PFSK-1 (cell line): ENCODE results near the gene TIMMDC1.

ENCODE experiments used
- POLR2AphosphoS5 ChIP-seq: IDR thresholded peaks from 2 replicates; pipeline ENCODE4 v1.6.1; 2012; ENCODE audit warnings: low read depth, mild to moderate bottlenecking, control low read depth, low read length, moderate library complexity
- TAF1 ChIP-seq: IDR thresholded peaks from 2 replicates; pipeline ENCODE4 v1.6.1; 2012; ENCODE audit warnings: low read length, control low read depth, borderline replicate concordance; ENCODE audit not compliant: insufficient read depth
- TF ChIP-seq, protein P1 (sequence below), 2 experiments: IDR thresholded peaks; 2 replicates each; pipeline versions ENCODE4 v1.6.1 to v1.8.0; 2011 to 2012; ENCODE audit warnings: low read depth in 2 of 2, low read length in 2 of 2, control low read depth in 1 of 2, inconsistent platforms in 1 of 2, mild to moderate bottlenecking in 1 of 2, moderate library complexity in 1 of 2; ENCODE audit not compliant: insufficient read depth in 1 of 2

DNA sequence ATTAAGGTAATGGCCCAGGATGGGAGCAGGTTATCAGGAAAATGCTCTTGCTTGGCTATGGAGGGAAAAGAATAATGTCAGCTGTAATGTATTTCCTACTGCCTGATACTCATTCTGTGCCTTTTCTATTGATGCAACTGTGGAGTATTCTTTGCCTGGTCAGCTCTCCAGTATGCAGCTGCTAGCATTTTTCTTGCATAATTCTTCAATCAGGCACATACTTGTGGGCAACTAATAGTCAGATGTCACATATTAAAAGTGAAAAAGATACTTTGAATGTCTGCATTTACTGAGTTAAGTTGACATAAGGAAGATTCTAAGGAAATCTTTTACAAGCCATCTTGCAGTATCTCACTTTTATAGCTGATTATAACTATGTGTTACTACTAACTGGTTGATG lies 31.5 kb downstream of the TIMMDC1 start:
- TF ChIP-seq POLR2AphosphoS5 = no peak
- TF ChIP-seq, protein P1, sequence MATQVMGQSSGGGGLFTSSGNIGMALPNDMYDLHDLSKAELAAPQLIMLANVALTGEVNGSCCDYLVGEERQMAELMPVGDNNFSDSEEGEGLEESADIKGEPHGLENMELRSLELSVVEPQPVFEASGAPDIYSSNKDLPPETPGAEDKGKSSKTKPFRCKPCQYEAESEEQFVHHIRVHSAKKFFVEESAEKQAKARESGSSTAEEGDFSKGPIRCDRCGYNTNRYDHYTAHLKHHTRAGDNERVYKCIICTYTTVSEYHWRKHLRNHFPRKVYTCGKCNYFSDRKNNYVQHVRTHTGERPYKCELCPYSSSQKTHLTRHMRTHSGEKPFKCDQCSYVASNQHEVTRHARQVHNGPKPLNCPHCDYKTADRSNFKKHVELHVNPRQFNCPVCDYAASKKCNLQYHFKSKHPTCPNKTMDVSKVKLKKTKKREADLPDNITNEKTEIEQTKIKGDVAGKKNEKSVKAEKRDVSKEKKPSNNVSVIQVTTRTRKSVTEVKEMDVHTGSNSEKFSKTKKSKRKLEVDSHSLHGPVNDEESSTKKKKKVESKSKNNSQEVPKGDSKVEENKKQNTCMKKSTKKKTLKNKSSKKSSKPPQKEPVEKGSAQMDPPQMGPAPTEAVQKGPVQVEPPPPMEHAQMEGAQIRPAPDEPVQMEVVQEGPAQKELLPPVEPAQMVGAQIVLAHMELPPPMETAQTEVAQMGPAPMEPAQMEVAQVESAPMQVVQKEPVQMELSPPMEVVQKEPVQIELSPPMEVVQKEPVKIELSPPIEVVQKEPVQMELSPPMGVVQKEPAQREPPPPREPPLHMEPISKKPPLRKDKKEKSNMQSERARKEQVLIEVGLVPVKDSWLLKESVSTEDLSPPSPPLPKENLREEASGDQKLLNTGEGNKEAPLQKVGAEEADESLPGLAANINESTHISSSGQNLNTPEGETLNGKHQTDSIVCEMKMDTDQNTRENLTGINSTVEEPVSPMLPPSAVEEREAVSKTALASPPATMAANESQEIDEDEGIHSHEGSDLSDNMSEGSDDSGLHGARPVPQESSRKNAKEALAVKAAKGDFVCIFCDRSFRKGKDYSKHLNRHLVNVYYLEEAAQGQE (IDR thresholded peaks at IDR 0.05; ENCODE audit: insufficient read depth in 1 of 2, low read depth in 2 of 2, low read length in 2 of 2) = no peak
- no peak for TF ChIP-seq TAF1
